ENCODE measurements around the gene ZNHIT2.
"Not testable (repeated sequence)": the region's sequence is repeated elsewhere in the genome, so short reads cannot be mapped to it uniquely, and the experiment has no call there.

The ZNHIT2 gene

DNA sequence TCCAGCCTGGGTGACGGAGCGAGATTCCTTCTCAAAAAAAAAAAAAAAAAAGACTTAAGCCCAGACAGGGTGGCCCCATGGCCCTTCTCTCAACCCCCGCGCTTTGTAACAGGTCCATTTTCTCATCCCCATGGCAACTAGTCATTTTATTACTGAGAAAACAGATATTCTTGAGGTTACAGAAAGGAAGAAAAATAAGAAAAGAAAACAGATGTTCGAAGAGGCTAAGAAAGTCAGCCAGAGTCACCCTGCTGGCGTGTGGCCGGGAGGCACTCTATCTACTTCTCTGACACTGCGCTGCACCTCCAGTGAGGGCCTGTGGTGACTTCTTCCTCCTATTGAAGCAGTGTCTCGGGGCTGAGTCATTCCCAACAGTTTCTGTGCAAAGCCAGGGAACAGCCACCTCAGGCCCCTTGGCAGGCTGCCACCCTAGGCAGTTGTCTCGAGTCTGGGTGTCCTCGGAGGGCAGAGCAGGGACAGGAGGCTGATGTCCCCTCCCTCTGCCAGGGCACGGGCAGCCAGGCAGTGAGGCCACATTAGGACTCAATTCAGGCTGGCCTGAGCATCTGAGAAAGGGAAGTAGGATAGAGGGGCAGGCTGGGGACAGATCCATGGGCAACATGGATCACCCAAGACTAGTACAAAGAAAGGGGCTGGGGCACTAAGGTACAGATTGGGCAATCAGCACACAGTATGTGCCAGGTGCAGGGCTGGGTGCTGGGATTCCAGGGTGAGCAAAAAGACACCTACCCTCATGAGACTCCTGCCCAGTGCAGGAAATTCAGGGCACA, 33.2 kb upstream of the ZNHIT2 start:
- Histone ChIP-seq H3K4me1 (ENCODE audit: control insufficient read depth, insufficient read depth, low read length) (no peaks in the 10 kb centered on the region), H3K27me3 (ENCODE audit: control insufficient read depth, insufficient read depth, low read length) (no peaks in the 10 kb centered on the region), H3K36me3 (ENCODE audit: control insufficient read depth, insufficient read depth, low read length) (no peaks in the 10 kb centered on the region), H3K9ac (ENCODE audit: low read length) (peak overlapping the region; percentile 26), H3K4me3 (ENCODE audit: low read length) (no peak overlapping the region), H3K9me3 (ENCODE audit: control insufficient read depth, low read length) (no peaks in the 10 kb centered on the region)

DNA sequence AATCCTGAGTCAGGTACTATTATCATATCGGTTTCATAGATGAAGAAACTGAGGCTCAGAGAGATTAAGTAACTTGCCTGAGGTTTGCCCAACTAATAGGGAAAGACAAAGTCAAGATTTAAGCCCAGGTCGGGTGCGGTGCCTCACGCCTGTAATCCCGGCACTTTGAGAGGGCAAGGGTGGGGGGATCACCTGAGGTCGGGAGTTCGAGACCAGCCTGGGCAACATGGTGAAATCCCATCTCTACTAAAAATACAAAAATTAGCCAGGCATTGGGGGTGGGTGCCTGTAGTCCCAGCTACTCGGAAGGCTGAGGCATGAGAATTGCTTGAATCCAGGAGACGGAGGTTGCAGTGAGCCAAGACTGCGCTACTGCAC, 32.6 kb upstream of the ZNHIT2 start:
- H3K27me3 ChIP-seq (ENCODE audit: control insufficient read depth, insufficient read depth, low read length); H3K36me3 ChIP-seq (ENCODE audit: control insufficient read depth, insufficient read depth, low read length); H3K4me3 ChIP-seq (ENCODE audit: low read length); H3K9me3 ChIP-seq (ENCODE audit: control insufficient read depth, low read length); H3K4me1 ChIP-seq (ENCODE audit: control insufficient read depth, insufficient read depth, low read length): not testable (repeated sequence)
- peak overlapping the region; percentile 26 for H3K9ac ChIP-seq (ENCODE audit: low read length)

DNA sequence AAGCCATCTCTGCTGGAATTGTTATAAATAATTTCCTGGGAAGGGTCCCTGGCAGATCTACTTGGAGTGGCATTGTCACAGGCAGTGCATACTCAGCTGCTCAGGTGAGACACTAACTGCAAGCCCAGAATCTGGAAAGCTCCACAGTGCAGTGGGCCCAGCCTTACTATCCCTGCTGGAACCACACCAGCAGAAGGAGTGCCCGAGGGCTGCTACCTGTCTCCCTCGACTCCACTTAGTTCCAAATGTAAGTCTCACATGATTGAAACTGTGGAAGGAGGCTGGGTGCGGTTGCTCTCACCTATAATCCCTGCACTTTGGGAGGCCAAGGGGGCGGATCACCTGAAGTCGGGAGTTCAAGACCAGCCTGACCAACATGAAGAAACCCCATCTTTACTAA, 31.2 kb upstream of the ZNHIT2 start:
- no peaks in the 10 kb centered on the region for H3K27me3 ChIP-seq (ENCODE audit: control insufficient read depth, insufficient read depth, low read length)
- no peaks in the 10 kb centered on the region for H3K9me3 ChIP-seq (ENCODE audit: control insufficient read depth, low read length)
- H3K36me3 ChIP-seq (ENCODE audit: control insufficient read depth, insufficient read depth, low read length): no peaks in the 10 kb centered on the region
- H3K9ac ChIP-seq (ENCODE audit: low read length): no peak overlapping the region
- no peaks in the 10 kb centered on the region for H3K4me1 ChIP-seq (ENCODE audit: control insufficient read depth, insufficient read depth, low read length)
- H3K4me3 ChIP-seq (ENCODE audit: low read length): no peak overlapping the region

DNA sequence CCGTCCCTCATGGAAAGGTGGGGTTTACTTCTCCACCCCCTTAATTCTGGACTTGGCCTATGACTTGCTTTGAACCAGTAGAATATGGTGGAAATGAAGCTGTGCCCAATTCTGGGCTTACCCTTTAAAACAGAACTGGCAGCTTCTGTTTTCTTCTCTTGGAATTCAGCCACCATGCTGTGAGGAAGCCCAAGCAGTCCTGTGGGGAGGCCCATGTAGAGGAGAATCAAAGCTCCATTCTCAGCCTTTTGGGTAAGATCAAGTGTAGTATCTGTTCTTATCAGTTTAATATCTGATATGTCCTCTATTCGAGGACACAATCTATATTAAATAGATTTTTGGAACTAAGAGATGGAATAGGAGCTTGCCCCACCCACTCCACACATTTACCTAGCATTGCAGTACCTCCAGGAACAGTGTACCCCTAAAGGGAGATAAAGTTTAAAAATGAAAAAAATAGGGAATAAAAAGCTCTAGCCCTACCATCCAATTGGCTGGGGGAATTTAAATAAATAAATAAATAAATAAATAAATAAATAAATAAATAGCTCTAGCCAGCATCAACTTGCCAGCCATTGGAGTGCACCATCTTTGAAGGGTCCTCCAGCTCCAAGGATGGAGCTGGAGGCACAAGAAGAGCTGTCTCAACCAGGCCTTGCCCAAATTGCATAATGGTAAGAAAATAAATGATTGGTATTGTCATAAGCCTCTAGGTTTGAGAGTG, 30.0 kb upstream of the ZNHIT2 start:
- Histone ChIP-seq H3K4me1 (ENCODE audit: control insufficient read depth, insufficient read depth, low read length) (no peaks in the 10 kb centered on the region), H3K4me3 (ENCODE audit: low read length) (no peak overlapping the region), H3K9ac (ENCODE audit: low read length) (no peak overlapping the region), H3K36me3 (ENCODE audit: control insufficient read depth, insufficient read depth, low read length) (no peaks in the 10 kb centered on the region), H3K27me3 (ENCODE audit: control insufficient read depth, insufficient read depth, low read length) (no peaks in the 10 kb centered on the region), H3K9me3 (ENCODE audit: control insufficient read depth, low read length) (no peaks in the 10 kb centered on the region)

DNA sequence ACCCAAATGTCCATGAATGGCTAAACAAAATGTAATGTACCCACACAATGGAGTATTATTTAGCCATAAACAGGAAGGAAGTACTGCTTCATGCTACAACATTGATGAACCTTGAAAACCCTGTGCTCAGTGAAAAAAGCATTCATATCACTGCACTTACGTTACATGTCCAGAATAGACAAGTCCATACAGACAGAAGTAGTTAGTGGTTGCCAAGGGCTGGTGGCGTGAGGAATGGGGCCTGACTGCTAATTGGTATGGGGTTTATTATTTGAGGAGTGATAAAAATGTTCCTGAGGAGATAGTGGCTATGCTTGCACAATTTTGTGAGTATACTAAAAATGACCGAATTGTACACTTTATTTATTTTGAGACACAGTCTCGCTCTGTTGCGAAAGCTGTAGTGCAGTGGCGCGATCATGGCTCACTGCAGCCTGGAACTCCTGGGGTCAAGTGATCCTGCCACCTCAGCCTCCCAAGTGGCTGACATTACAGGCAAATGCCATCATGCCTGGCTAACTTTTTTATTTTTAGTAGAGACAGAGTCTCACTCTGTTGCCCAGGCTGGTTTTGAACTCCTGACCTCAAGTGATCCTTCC, 24.5 kb upstream of the ZNHIT2 start:
- H3K36me3 ChIP-seq (ENCODE audit: control insufficient read depth, insufficient read depth, low read length): no peaks in the 10 kb centered on the region
- H3K9me3 ChIP-seq (ENCODE audit: control insufficient read depth, low read length): no peaks in the 10 kb centered on the region
- H3K4me1 ChIP-seq (ENCODE audit: control insufficient read depth, insufficient read depth, low read length): no peaks in the 10 kb centered on the region
- no peak overlapping the region for H3K9ac ChIP-seq (ENCODE audit: low read length)
- no peaks in the 10 kb centered on the region for H3K27me3 ChIP-seq (ENCODE audit: control insufficient read depth, insufficient read depth, low read length)
- H3K4me3 ChIP-seq (ENCODE audit: low read length): no peak overlapping the region

DNA sequence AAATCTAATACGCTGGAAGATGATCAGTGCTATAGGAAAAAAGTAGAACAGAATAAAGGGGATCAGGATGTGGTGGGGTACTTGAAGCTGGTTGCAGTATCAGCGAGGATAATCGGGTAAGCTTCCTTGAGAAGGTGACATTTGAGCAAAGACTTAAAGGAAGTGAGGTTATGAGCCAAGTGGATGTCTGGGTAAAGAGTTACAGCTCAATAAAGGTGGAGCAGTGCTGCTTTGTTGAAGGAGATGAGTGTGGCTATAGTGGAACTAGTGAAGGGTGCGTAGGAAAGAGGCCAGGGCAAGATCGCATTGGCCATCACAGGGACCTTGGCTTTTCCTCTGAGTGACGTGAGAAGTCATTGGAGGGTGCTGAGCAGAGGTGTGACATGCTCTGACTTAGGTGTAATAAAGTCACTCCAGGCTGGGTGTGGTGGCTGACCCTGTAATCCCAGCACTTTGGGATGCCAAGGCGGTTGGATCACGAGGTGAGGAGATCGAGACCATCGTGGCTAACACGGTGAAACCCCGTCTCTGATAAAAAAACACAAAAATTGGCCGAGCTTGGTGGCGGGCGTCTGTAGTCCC, 19.1 kb upstream of the ZNHIT2 start:
- peaks cover 12% of the 10 kb centered on the region for H3K36me3 ChIP-seq (ENCODE audit: control insufficient read depth, insufficient read depth, low read length)
- H3K9me3 ChIP-seq (ENCODE audit: control insufficient read depth, low read length): no peaks in the 10 kb centered on the region
- H3K4me3 ChIP-seq (ENCODE audit: low read length): no peak overlapping the region
- H3K9ac ChIP-seq (ENCODE audit: low read length): no peak overlapping the region
- peaks cover 31% of the 10 kb centered on the region for H3K4me1 ChIP-seq (ENCODE audit: control insufficient read depth, insufficient read depth, low read length)
- H3K27me3 ChIP-seq (ENCODE audit: control insufficient read depth, insufficient read depth, low read length): no peaks in the 10 kb centered on the region

DNA sequence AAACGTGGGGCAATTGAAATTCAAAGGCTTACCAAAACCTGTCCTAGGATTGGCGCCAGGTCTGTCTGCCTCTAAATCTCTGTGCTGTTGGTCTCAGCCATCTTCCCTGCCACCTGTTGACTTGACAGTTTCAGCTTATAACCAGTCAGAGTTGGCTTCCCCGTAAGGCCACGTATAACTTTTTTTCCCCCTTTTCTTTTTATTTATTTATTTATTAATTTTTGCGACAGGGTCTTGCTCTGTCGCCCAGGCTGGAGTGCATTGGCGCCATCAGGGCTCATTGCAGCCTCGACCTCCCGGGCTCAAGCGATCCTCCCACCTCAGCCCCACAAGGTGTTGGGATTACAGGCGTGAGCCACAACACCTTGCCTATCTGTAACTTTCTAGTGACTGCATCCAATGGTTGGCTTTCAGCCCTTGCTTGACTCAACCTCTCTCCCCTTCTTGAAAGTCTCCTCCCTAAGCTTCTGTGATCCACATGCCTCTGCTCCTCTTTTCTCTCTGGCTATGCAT, 18.2 kb upstream of the ZNHIT2 start:
- peak overlapping the region; percentile 93 for H3K4me3 ChIP-seq (ENCODE audit: low read length)

DNA sequence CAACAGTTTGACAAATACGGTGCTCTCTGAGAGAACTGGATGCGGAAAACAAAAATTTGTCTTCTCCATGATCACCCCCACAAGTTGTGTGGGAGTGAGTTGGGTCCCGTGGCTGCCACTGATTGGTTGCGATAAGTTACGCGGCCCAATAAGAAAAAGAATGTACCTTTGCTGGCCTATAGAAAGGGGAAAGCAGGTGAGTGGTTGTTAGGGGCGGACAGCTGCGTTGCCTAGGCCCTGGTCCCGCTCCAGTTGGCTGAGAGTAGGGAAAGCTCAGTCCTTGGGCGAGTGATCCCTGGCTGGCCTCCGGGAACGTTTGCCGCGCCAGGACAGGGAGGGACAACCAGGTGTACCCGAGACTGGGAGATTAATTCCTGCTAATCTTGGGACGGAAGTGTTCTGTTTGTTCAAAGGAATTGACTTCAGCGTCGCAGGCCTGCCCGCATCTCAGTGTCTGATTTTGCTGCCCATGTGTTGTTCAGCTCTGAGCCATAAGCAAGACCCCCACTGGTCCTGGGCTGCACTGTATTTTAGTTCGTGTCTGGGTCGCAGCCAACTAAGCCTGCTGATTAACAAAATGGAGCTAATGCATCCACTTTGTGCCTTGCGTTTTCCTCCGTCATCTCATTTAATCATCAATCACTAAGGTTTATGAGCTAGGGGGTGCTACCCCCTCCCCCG, 17.6 kb upstream of the ZNHIT2 start:
- H3K9me3 ChIP-seq (ENCODE audit: control insufficient read depth, low read length): no peaks in the 10 kb centered on the region
- H3K9ac ChIP-seq (ENCODE audit: low read length): peak overlapping the region; percentile 99
- H3K27me3 ChIP-seq (ENCODE audit: control insufficient read depth, insufficient read depth, low read length): no peaks in the 10 kb centered on the region
- H3K36me3 ChIP-seq (ENCODE audit: control insufficient read depth, insufficient read depth, low read length): peaks cover 24% of the 10 kb centered on the region
- peak overlapping the region; percentile 93 for H3K4me3 ChIP-seq (ENCODE audit: low read length)
- peaks cover 31% of the 10 kb centered on the region for H3K4me1 ChIP-seq (ENCODE audit: control insufficient read depth, insufficient read depth, low read length)

More for the DNA sequence above, 18.2 kb upstream of the ZNHIT2 start:
- peaks cover 31% of the 10 kb centered on the region for H3K4me1 ChIP-seq (ENCODE audit: control insufficient read depth, insufficient read depth, low read length)
- H3K27me3 ChIP-seq (ENCODE audit: control insufficient read depth, insufficient read depth, low read length): no peaks in the 10 kb centered on the region
- no peaks in the 10 kb centered on the region for H3K9me3 ChIP-seq (ENCODE audit: control insufficient read depth, low read length)
- H3K36me3 ChIP-seq (ENCODE audit: control insufficient read depth, insufficient read depth, low read length): peaks cover 21% of the 10 kb centered on the region
- peak overlapping the region; percentile 99 for H3K9ac ChIP-seq (ENCODE audit: low read length)

DNA sequence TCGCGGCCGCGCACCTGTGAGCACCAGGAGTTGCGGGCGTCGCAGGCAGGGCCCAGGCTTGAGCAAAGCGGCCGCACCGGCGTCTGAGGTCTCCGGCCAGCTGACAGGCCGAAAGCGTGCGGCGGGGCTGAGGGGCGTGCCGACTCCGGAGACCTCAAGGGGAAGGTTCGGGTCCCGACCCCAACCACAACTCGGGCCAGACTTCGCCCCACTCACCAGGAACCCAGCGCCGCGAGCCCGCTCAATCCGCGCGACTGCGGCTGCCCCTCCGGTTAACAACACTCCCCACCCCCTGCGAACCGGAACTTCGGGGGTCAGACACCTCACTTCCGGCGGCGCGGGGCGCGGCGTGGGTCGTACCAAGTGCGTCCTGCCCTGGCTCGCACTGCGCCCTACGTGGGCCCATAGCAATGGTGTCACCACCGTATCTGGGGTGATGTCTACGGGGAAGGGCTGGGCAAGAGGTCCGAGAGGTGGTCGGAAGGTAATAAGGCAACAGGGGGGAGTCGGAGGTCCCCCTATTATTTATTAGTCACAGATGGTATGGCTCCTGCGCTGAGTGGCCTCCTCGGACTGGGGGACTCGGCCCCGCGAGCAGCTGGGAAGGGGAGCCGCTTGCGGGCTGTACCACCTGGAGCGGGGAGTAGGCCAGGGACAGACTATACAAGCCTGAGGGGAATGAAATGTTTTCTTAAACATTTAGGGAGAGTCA, 16.9 kb upstream of the ZNHIT2 start, which contains the start of gene SYVN1:
Gene SYVN1, minus strand, starts transcription at position 280 of the 712 bp plus-strand sequence. CDS start 918 bp downstream, outside the sequence.
- H3K9ac ChIP-seq (ENCODE audit: low read length): peak within 1 kb of the TSS; percentile 99
- H3K9me3 ChIP-seq (ENCODE audit: control insufficient read depth, low read length): no peaks in the 10 kb centered on the region
- no peaks in the 10 kb centered on the region for H3K27me3 ChIP-seq (ENCODE audit: control insufficient read depth, insufficient read depth, low read length)
- peaks cover 31% of the 10 kb centered on the region for H3K4me1 ChIP-seq (ENCODE audit: control insufficient read depth, insufficient read depth, low read length)
- H3K36me3 ChIP-seq (ENCODE audit: control insufficient read depth, insufficient read depth, low read length): peaks cover 31% of the 10 kb centered on the region
- peak within 1 kb of the TSS; percentile 93 for H3K4me3 ChIP-seq (ENCODE audit: low read length)

DNA sequence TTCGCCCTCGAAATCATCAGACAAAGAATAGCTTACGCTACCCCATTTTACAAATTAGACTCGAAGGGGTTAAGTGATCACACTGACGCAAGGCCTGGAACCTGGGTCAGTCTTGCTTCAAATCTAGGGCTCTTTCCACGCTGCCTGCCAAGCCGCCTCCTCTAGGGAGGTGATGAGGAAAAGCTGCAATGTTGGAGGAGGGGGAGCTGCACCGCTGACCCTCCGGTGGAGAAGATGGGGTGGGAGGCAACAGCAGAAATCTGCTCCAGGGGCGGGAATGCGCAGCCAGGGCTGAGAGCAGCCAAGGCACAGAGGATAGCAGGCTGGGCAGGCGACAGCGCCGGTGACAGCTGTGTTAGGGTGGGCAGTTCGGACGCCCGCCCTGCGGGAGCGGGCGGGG, 16.2 kb upstream of the ZNHIT2 start:
- no peaks in the 10 kb centered on the region for H3K9me3 ChIP-seq (ENCODE audit: control insufficient read depth, low read length)
- peak overlapping the region; percentile 93 for H3K4me3 ChIP-seq (ENCODE audit: low read length)
- H3K9ac ChIP-seq (ENCODE audit: low read length): peak overlapping the region; percentile 99
- peaks cover 38% of the 10 kb centered on the region for H3K36me3 ChIP-seq (ENCODE audit: control insufficient read depth, insufficient read depth, low read length)
- H3K27me3 ChIP-seq (ENCODE audit: control insufficient read depth, insufficient read depth, low read length): no peaks in the 10 kb centered on the region
- peaks cover 31% of the 10 kb centered on the region for H3K4me1 ChIP-seq (ENCODE audit: control insufficient read depth, insufficient read depth, low read length)

Measured in mucosa of stomach (tissue), 1 donor.